Ovary (tissue), 9 donors: ENCODE measurements around the gene RAB3GAP1. TPM values are rescaled to one million over a fixed set of nuclear protein-coding genes. Genes with fewer than 3 reads are reported as not detected.

ENCODE experiments used
- DNase-seq, 5 donors: peaks; one replicate each; pipeline ENCODE4 v3.0.0-alpha.2; 2019 to 2020
- H3K27ac ChIP-seq, 2 donors: fragments of 200-600 bp; one replicate each; pipeline versions ENCODE4 v1.5.1 to v1.8.0; 2019 to 2022
- H3K27me3 ChIP-seq: fragments of 200-600 bp; one replicate; pipeline ENCODE4 v1.8.0; 2022
- H3K36me3 ChIP-seq: fragments of 200-600 bp; sonication (generic); one replicate; pipeline ENCODE4 v1.5.1; 2019
- H3K4me1 ChIP-seq: one replicate; pipeline ENCODE4 v1.8.1; 2013; ENCODE audit warnings: mild to moderate bottlenecking, moderate library complexity; ENCODE audit not compliant: insufficient read depth
- H3K4me3 ChIP-seq: fragments of 200-600 bp; sonication (generic); one replicate; pipeline ENCODE4 v1.5.1; 2017
- H3K9me3 ChIP-seq, 2 donors: fragments of 200-600 bp in 1 of 2; sonication (generic) in 1 of 2; one replicate each; pipeline versions ENCODE4 v1.5.1 to v1.8.1; 2013 to 2019; ENCODE audit warnings: mild to moderate bottlenecking in 1 of 2, moderate library complexity in 1 of 2
- EP300 ChIP-seq: sonication (generic); formaldehyde crosslinking; IDR thresholded peaks from one replicate; pipeline ENCODE4 v1.6.1; 2017; ENCODE audit warnings: antibody characterized with exemption
- POLR2A ChIP-seq: fragments of 450-650 bp; IDR thresholded peaks from one replicate; pipeline ENCODE4 v1.6.1; 2017; ENCODE audit warnings: antibody characterized with exemption, mild to moderate bottlenecking, moderate library complexity
- WGBS, 3 donors: extraction: QIAGEN DNeasy Blood & Tissue Kit in 1 of 3; methylation state at CpG; one replicate each; pipeline versions ENCODE4 v1.1.5 to v1.1.7; 2013 to 2017; 5-methylcytosine and 5-hydroxymethylcytosine counted together
- intact Hi-C, 4 donors: fragments of 100-400 bp; cut with DNase I; formaldehyde crosslinking; loops; one replicate each; pipeline versions ENCODE4 v1.11.0 to v1.15.1; 2022 to 2023
- polyA plus RNA-seq, 2 donors: library from polyadenylated mRNA; stranded (reverse); fragments of 200-250 nt in 1 of 2; fragments of 350-450 nt in 1 of 2; fragmentation: Illumina TruSeq in 1 of 2; extraction: RNeasy Lipid Tissue Mini Kit (QIAGEN cat#74804) in 1 of 2; gene quantifications; one replicate each; pipeline ENCODE4 v1.2.3, GENCODE V29; 2013 to 2014
- total RNA-seq, 7 donors: library from RNA; depleted of rRNA in 2 of 7; stranded (reverse); fragments of >200 nt in 2 of 7; fragmentation: NEBNext Ultra II Directional in 3 of 7; extraction: Animal tissue kit (Norgen Biotek cat#: 25700) in 3 of 7; gene quantifications; one replicate each; pipeline versions ENCODE4 v1.1.0 to v1.2.4, GENCODE V29; 2016 to 2023
- TF ChIP-seq, protein P1 (sequence below), 3 donors: fragments of 450-650 bp in 2 of 3; fragments of 200-600 bp in 1 of 3; IDR thresholded peaks; one replicate each; pipeline versions ENCODE4 v1.5.1 to v1.8.0; 2016 to 2022; ENCODE audit warnings: antibody characterized with exemption in 3 of 3, mild to moderate bottlenecking in 1 of 3
- donor health status: DM: no; HTN: no; CAD: no; lungs with moderate emphysema.
- donor health status: DM: no; HTN: no; CAD: no.
- donor health status: Bipolar disorder and iron deficiency.
- donor health status: DM: yes; HTN: yes; CAD: no.
- donor health status: DM: no; HTN: no; CAD: no.
- donor health status: DM: yes; HTN: yes; CAD: no.

RAB3GAP1 gene
- total and polyA plus RNA-seq, 9 donors = 29.3 to 51.3 (median 44.3) TPM

DNA sequence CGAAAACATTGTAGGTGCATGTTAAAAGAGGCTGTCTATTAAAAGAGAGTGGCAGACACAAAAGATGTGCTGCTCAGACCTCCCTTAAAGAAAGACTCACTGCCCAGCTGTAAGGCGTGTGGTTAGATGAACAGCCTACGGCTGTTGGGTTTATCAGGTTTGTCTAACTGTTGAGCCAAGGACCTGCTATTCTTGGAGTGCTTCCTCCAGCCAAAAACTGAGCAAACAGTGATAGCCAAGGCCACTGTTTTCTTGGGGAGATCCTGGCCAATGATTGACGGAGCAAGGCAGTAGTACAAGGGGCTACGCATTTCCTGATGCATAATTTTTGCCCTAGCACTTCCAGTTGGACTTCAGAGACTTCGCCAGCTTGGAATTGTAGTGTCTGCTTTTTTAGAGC lies 1.4 kb upstream of the RAB3GAP1 start:
- TF ChIP-seq, protein P1, sequence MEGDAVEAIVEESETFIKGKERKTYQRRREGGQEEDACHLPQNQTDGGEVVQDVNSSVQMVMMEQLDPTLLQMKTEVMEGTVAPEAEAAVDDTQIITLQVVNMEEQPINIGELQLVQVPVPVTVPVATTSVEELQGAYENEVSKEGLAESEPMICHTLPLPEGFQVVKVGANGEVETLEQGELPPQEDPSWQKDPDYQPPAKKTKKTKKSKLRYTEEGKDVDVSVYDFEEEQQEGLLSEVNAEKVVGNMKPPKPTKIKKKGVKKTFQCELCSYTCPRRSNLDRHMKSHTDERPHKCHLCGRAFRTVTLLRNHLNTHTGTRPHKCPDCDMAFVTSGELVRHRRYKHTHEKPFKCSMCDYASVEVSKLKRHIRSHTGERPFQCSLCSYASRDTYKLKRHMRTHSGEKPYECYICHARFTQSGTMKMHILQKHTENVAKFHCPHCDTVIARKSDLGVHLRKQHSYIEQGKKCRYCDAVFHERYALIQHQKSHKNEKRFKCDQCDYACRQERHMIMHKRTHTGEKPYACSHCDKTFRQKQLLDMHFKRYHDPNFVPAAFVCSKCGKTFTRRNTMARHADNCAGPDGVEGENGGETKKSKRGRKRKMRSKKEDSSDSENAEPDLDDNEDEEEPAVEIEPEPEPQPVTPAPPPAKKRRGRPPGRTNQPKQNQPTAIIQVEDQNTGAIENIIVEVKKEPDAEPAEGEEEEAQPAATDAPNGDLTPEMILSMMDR (IDR thresholded peaks at IDR 0.05) = no peak
- TF ChIP-seq POLR2A (no peak), EP300 (no peak)
- no peaks in the 10 kb centered on the region for H3K27me3 ChIP-seq
- H3K4me3 ChIP-seq = no peak overlapping the region
- H3K27ac ChIP-seq = no peak overlapping the region
- peaks cover 2% of the 10 kb centered on the region for H3K4me1 ChIP-seq
- 49 to 69% (median 61%) methylated on average over 6 of the region's 6 CpGs for WGBS, 3 donors
- intact Hi-C loops = no loop called here
- H3K9me3 ChIP-seq = no peaks in the 10 kb centered on the region
- DNase-seq = no peak
- no peaks in the 10 kb centered on the region for H3K36me3 ChIP-seq

DNA sequence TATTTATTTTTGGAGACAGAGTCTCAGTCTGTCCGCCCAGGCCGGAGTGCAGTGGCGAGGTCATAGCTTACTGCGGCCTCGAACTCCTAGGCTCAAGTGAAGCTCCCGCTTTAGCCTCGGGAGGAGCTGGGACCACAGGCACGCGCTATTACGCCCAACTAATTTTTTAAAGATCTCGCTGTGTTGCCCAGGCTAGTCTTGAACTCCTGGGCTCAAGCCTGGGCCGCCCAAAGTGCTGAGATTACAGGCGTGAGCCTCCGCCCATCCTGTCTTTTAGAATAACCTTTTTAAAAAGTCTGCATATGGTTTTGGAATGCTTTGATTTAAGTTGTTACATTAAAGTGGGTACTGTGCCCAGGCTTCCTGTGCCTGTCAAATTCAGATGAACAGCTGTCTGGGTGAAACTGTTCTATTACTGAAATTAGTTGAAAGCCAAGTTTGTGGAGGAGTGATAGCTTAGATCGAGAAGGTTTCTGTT lies 944 bp downstream of the RAB3GAP1 start:
- intact Hi-C loops = no loop called here
- H3K4me1 ChIP-seq = peaks cover 2% of the 10 kb centered on the region

DNA sequence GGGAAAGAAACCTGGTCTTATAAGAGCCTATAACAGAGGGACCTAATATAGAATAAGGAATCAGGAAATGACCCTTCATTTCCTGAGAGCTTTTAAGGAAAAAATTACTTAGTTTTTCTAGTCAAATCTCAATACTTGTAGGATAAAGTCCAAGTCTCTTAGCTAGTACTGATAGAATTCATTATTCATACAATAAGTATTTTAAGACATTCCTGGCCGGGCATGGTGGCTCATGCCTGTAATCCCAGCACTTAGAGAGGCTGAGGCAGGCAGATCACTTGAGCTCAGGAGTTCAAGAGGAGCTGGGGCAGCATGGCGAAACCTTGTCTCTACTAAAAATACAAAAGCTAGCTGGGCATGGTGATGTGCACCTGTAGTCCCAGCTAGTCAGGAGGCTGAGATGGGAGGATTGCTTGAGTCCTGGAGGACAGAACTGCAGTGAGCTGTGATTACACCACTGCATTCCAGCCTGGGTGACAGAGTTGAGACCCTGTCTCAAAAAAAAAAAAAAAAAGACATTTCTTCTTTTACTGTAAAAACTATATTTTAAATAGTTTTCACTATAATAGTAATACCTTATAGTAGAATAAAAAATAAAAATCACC lies 3.2 kb downstream of the RAB3GAP1 start:
- intact Hi-C loops = loop anchor here in 1 of 4 donors (5.0 kb wide), 1 partner anchor 1582 kb away; no protein-coding TSS in a partner anchor
- H3K27me3 ChIP-seq = no peaks in the 10 kb centered on the region
- no peaks in the 10 kb centered on the region for H3K9me3 ChIP-seq
- no peak for DNase-seq
- peaks cover 2% of the 10 kb centered on the region for H3K4me1 ChIP-seq
- TF ChIP-seq POLR2A (no peak), EP300 (no peak)
- TF ChIP-seq, protein P1 (IDR thresholded peaks at IDR 0.05) = no peak
- WGBS, 3 donors = 46 to 65% (median 56%) methylated on average over 2 of the region's 2 CpGs
- H3K4me3 ChIP-seq = no peak overlapping the region
- H3K36me3 ChIP-seq = no peaks in the 10 kb centered on the region
- H3K27ac ChIP-seq = no peak overlapping the region

More for the DNA sequence above, 944 bp downstream of the RAB3GAP1 start:
- 3 to 6% (median 6%) methylated on average over 15 of the region's 15 CpGs for WGBS, 3 donors
- H3K27ac ChIP-seq = peak overlapping the region; percentile 81 to 92
- no peak for DNase-seq
- H3K9me3 ChIP-seq = no peaks in the 10 kb centered on the region
- H3K27me3 ChIP-seq = no peaks in the 10 kb centered on the region
- peak overlapping the region; percentile 66 for H3K4me3 ChIP-seq
- no peak for TF ChIP-seq EP300
- TF ChIP-seq, protein P1 (IDR thresholded peaks at IDR 0.05) = no peak
- no peak for TF ChIP-seq POLR2A
- H3K36me3 ChIP-seq = no peaks in the 10 kb centered on the region

DNA sequence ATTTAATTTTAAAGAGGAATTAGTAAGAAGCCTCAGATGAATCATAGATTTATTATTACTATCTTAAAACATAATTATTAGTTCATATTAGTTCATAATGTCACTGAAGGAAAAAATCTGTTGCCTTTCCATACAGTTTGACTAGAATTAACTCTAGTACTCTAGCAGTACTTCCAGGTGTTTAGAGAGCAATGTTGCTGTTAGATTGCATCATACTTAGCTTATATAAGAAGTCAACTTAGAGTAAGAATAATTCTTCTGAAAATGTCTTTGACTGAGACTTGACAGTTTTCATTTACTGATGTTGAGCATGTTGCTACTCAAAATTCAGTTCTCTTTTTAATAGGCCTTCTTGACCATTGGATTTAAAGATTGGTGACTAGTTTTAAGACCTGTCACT lies 4.7 kb downstream of the RAB3GAP1 start:
- H3K27me3 ChIP-seq = no peaks in the 10 kb centered on the region
- H3K4me1 ChIP-seq = no peaks in the 10 kb centered on the region
- TF ChIP-seq, protein P1 (IDR thresholded peaks at IDR 0.05) = no peak
- no peaks in the 10 kb centered on the region for H3K9me3 ChIP-seq
- H3K36me3 ChIP-seq = no peaks in the 10 kb centered on the region
- H3K27ac ChIP-seq = no peak overlapping the region
- DNase-seq = no peak
- H3K4me3 ChIP-seq = no peak overlapping the region
- intact Hi-C loops = loop anchor here in 1 of 4 donors (5.0 kb wide), 1 partner anchor 1581 kb away; no protein-coding TSS in a partner anchor
